GM19468 (cell line): ENCODE data around the gene HAP1.
"Not testable (repeated sequence)": the region's sequence is repeated elsewhere in the genome, so short reads cannot be mapped to it uniquely, and the experiment has no call there.

Experiments
- ATAC-seq: cut with Tn5 transposase; IDR thresholded peaks from one replicate; pipeline ENCODE4 v1.9.1; 2021; ENCODE audit warnings: mild to moderate bottlenecking, moderate library complexity, moderate number of reproducible peaks; ENCODE audit not compliant: unreplicated experiment; ENCODE audit errors: extremely low read depth

HAP1 gene, protein sequence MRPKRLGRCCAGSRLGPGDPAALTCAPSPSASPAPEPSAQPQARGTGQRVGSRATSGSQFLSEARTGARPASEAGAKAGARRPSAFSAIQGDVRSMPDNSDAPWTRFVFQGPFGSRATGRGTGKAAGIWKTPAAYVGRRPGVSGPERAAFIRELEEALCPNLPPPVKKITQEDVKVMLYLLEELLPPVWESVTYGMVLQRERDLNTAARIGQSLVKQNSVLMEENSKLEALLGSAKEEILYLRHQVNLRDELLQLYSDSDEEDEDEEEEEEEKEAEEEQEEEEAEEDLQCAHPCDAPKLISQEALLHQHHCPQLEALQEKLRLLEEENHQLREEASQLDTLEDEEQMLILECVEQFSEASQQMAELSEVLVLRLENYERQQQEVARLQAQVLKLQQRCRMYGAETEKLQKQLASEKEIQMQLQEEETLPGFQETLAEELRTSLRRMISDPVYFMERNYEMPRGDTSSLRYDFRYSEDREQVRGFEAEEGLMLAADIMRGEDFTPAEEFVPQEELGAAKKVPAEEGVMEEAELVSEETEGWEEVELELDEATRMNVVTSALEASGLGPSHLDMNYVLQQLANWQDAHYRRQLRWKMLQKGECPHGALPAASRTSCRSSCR

DNA sequence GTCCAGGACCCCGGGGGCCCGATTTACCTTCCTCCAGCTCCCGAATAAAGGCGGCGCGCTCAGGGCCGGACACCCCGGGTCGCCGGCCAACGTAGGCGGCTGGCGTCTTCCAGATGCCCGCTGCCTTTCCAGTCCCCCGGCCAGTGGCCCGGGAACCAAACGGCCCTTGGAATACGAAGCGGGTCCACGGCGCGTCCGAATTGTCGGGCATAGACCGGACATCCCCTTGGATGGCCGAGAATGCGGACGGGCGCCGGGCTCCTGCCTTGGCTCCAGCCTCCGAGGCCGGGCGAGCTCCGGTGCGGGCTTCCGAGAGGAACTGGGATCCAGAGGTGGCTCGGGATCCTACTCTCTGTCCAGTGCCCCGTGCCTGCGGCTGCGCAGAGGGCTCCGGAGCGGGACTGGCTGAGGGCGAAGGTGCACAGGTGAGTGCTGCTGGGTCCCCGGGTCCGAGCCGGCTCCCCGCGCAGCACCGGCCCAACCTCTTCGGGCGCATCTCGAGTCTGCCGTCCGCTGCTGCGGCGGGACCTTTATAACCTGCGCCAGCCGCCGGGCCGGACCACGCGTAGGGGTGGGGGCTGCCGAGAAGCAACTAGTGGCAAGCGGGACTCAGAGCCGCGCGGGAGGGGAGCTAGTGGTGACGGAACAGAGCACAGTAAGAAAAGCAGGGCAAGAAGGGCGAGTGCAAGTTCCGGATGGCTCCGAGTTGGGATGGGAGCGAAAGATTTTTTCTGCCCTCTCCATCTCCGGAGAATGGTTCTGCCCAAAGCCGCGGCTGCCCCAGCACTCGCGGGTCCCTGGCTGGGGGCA, at the start of gene HAP1:
TSS of gene HAP1 (minus strand) at position 505 of the 810 bp plus-strand sequence. CDS start at position 496, 9 bp downstream.
- no peak for ATAC-seq

DNA sequence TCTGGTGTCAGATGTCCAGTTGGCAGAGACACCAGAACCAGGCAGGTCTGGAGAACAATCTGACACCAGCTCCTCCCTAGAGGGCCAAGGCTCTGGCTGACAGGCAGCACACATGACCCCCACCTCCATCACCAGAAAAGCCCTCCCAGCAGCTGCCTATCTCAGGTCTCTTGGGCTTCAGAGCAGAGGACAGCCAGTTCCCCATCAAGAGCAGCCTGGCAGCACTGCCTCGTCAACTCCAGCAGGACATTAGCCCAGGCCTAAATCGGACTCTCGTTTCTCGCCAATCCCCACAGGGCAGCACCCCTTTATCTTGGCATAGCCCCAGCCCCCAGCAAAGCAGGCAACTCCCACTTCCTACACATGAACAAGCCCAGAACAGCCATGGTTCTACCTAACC, 47.7 kb upstream of the HAP1 start:
- no peak for ATAC-seq

DNA sequence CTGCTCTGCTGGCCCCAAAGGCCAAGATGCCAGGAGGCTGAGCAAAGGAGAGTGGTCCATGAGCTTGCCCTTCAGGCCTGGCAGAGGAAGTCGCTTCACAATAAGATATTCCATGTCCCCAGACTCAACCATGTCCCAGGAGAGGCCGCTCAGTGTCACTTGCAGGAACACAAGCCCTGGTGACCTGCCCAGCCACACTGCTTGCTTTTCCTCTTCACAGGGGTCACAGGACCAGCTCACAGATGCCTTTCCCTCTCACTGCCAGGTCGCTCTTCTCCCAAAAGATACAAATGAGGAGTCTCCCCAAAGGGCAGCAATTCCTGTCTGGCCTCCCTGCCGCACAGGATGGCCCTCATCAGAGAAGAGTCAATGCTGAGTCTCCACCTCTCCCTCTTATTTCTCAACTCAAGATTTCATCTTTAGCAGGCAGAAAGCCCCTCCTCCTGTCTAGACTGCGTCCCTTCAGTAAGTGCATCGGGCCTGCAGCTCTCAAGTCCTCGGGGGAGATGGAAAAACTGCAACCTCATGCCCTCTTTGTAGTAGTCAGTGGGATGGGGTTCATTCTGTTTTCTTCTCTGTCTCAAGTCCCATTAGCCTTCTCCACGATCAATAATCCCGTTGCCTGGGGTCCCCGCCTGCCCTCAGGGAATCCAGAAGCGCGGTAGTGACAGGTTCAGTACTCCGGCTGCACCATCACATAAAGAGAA, 47.1 kb upstream of the HAP1 start:
- no peak for ATAC-seq

DNA sequence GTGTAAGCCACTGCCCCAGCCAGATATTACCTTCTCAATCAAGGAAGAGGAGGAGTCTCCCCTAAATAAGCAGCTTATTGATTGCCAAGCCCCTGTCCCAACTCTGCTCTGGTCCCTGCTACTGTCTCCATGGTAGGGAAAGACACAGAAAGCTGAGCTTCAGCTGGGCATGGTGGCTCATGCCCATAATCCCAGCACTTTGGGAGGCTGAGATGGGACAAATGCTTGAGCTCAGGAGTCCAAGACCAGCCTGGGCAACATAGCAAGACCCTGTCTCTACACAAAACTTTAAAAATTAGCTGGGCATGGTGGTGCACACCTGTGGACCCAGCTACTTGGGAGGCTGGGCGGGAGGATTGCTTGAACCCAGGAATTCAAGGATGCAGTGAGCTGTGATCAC, 45.5 kb upstream of the HAP1 start:
- no peak for ATAC-seq

DNA sequence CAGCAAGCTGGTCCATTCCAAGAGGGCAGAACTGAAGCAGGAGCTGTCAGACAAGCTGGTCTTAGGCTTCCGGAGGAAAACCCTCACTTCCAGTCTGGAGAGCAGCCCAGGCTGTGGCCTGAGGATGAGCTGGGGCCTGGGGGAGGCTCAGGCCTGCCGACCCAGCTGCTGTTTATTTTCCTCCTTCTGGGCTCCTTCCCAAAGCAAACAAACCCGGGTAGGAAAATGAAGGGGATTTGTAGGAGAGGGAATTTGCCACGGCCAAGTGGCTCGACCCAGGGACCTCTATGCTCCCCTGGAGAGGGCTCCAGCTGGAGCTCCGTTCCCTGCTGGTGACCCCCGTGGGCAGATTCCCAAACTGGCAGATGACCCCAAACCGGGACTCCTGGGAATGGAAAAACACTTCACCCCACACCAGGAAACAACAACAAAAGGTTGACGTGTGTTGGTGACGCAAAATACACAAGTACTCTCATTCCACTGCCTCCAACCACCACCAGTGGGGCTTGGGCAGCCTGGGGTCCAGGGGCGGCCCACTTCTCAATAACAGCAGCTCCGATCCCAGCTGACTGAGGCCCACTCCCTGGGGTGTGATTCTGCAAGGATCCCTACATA, 43.2 kb upstream of the HAP1 start:
- no peak for ATAC-seq

DNA sequence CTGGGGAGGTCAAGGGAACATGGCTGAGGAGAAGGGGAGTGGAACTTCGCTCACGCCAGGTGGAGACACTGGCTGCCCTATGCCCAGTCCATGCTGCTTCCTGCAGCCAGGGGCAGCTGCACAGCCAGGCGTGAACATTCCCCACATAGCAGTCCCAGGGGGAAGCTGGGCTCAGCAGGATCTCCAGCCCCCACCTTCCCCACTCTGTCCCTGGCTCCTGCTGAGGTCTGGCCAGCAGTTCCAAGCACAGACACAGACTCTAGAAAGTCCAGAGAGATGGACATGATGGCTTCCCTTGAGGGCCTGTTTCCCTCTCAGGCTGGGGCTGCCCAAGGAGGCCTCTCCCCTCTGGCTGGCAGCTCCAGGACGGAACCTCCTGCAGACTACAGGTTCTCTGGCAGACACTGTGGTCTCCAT, 42.7 kb upstream of the HAP1 start:
- ATAC-seq = no peak

DNA sequence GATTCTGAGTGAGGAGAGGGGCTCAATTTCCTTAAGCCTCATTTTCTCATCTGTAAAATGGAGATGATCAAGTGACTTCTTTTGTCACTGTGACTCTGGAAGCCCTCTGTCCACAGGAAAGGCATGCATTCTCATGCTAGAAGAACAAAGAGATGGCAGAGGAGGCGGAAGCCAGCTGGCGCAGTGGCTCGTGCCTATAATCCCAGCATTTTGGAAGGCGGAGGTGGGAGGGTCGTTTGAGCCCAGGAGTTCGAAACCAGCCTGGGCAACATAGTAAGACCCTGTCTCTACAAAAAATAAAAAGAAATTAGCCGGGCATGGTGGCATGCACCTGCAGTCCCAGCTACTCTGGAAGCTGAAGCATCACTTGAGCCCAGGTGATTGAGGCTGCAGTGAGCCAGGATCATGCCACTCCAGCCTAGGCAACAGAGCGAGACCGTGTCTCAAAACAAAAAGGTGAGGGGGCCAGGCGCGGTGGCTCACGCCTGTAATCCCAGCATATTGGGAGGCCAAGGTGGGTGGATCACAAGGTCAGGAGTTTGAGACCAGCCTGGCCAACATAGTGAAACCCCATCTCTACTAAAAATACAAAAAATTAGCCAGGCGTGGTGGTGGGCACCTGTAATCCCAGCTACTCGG, 41.9 kb upstream of the HAP1 start:
- not testable (repeated sequence) for ATAC-seq

DNA sequence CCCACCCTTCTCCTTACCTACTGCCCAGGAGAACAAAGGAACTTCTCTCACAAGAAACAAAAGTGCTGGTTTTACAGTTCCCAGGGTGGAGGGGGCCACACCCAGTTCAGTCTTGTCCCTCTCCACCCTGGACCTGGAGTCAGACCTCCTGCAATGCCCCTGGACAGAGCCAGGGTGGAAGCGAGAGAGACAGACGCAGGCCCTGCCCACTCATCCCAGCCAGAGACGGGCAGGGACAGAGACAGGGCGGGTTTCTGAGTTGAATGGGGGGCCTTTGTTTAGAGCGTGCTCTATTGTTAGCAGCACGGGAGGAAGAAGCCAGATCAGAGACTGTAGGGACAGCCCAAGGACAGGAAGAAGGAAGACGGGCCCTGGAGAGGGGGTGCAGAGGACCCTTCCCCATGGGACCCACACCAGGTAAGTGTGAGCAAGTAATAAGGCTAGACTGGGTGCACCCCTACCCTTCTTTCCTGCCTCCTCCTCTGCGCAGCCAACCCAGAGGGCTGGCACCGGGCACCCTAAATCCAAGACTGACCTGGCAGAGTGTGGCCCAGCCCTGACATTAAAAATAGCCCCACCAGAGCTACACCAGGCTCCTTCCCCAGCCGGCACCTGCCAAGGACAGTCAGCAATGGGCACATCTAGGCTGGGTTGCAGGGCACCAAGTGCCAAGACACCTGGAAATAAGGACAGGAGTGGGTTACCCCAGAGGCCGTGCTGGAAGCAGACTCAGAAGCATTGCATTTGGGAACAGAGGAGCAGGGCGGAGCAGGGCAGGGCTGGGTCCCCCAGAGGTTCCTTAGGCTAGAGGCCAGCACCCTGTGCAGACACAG, 41.2 kb upstream of the HAP1 start:
- no peak for ATAC-seq

DNA sequence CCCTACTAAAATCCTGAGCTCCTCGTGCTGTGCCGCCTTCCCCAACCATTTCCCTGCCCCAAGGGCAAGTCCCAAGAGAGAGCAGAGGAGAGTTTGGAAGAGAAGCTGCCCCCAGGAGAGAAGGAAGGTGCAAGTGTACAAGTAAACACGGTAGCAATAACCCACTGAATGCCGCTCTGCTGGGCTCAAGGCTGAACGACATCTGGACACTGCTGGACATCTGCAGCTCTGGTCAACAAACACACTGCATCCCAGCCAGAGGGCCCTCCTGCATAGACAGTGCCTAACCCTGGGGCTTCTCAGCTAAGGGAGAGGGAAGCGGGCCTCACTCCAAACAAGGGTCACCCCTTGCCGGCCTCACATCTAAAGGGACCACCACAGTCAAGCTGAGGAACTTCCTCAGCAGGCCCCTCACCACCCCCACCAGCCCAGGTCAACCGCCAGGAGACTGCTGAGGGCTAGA, 39.3 kb upstream of the HAP1 start:
- ATAC-seq = no peak

DNA sequence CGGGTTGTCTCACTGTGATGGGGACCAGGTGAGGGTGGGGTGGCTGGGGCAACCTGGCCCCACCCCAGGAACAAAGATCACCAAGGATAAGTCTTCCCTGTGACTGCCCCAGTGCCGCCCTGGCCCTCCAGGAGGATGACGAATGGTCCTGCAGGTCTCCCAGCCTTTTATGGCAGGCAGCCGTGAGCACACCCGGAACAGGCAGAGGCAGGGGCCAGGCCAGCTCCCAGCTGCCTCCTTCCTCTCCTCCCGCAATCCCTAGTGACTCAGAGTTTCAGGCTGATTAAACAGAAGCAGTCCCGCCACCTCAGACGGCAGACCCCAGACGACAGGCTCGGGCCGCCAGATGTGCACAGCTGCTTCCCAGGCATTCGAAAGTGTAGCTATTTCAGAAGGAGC, 38.7 kb upstream of the HAP1 start:
- no peak for ATAC-seq

DNA sequence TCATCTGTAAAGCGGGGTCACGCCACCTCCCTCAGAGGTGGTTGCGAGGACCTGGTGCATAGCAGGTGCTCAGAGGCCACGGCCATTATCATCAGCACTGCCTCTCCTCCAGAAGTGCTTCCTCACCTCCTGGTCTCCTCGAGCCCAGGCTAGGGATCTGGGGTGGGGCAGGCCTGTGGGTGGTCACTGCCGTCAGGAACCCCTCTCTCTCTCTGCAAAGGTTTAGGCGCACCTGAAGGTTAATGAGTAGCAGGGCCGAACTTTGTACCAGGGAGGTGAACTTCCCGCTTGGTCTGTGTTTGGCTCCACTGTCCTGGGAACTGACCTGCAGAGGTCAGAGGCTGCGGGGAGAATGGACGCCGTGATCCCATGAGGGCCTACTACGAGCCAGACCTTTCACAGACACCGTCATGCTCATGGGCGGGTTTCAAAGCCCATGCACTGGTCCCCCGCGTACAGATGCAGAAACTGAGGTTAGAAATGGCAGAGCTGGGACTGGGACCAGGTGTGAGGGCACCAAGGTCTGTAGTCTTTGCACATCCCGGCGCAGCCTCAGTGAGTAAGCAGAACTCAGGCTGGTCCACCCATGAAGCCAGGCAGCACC, 38.2 kb upstream of the HAP1 start:
- ATAC-seq = no peak

DNA sequence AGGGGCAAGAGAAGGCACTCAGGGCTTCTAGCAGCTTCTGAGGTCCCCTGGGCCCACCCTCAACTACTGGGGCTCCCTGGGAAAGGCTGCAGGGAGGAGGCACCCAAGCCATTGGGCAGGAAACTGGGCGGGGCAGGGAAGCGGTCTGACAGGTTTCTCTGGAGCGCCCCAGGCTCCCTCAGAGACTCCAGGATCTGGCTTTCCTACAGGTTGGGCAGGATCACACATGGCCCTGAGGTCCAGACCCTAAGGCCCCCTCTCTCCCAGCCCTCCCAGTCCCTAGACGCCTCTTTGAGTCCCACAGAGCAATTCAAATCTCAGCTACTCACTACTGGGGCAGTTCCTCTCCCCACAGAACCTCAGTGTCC, 37.8 kb upstream of the HAP1 start:
- no peak for ATAC-seq

DNA sequence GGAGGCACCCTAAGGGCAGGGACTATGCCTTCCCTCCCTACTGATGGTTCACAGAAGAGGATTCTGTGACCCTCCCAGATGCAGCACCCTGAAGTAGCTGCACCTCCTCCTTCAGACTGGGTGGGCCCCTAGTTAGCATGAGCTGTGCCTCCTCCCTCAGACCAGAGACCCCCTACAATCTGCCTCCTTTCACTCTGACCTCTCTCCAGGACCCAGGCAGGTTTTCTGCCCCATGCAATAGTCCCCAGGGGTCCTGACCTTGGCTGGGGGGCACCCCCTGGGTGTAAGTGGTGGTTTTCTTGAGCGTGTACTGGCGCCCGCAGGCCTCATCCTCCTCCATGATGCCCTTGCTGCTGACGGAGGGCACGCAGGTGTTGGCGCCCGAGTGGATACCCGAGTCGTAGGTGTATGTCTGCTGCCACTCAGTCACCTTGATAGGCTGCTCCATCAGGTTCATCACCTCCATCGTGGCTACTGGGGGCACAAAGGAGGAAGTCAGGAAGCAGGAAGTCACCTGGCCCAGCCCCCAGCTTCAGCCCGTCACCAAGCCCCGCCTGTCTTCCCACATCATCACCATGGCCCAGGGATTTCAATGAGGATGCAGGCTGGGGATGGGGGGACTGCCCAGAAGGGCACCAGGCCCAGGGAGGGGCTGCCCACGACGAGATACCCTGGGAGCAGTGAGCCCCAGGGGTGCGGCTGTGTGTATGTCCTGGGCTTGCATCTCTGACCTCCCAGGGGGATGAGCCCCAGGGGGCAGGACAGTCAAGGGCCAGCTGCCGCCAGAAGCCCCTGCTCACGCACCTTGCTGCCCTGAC, 37.2 kb upstream of the HAP1 start:
- no peak for ATAC-seq

DNA sequence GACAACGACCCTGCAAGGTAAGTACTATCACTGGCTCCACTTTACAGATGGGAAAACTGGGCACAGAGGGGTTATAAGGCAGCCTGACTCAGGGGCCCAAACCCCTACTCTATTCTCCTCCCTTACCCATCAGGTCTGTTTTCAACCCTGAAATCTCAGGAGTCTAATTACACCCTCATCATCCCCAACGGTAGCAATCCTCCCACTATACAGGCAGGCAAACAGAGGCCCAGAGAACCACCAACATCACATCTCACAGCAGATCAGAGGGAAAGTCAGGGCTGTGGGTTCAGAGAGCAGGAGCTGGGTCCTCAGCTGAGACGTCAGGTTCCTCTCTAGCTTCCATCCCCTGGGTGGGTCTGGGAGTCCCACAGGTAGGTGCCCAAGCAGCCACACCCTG, 35.5 kb upstream of the HAP1 start:
- ATAC-seq = no peak

DNA sequence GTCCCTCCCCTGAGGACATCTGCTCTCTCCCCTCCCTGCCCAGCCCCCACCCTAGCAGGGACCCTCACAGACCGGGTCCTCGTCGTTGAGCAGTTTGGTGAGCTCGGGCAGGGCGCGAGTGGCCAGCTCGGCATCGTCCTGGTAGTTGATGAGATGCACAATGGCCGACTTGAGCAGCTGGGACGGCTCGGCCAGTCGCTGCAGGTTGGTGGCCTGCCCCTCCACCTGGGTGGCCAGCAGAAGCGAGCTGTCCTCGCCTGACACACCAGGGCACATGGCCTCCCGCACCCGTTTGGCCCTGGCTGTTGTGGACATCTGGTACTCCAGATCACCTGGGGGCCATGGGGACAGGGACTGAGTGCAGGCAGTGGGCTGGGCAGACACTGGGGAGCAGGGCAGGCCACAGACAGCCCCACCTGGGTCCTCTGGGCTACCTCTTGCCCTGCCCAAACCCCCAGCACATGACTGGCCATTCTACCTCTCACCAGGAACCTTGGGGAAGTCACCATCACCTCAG, 35.0 kb upstream of the HAP1 start:
- no peak for ATAC-seq

DNA sequence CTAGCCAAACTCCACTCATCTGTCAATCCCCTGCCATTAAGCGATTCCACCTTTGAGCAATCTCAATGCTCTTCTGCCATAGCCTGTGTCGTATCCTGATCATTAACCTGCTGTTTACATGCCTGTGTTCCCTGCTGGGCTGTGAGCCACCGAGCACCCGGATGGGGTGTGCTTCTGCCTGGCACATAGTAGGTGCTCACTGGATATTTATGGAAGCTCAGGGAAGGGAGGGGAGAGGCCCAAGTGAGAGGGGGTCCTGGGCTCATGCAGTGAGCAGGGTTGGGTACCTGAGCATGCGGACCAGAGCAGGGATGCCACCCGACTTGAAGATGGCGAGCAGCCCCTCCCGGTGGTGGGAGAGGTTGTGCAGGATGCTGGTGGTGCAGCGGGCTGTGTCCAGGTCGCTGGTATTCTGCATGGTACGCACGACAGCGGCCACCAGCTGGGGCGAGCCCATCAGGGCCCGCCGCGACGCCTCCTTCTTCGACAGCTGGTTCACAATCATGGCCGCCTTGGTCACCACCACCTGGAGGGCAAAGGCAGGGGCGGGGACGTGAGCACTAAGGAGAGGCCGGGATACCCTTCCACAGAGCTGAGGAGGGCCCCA, 34.3 kb upstream of the HAP1 start:
- ATAC-seq = no peak
